ENCODE results near the gene POLR2I. TPM values are rescaled to one million over a fixed set of nuclear protein-coding genes. Genes with fewer than 3 reads are reported as not detected.

The POLR2I gene
- total and polyA plus RNA-seq, 2 of the 13 experiments (the other 11 are each of a cell fraction or from before 2014, with no cell fraction given) = 40.5 to 104 TPM

GRCh38 chr19:36140304-36141038 is 25.8 kb upstream of the POLR2I start (continued):
- TF ChIP-seq ZNF646 (CRISPR knock-in tag; IDR thresholded peaks at IDR 0.05) (0 out of 2 replicates have a peak, but pooled peaks have one; percentile 9), MIER2 (CRISPR knock-in tag; IDR thresholded peaks at IDR 0.05) (no peak), SAP130 (CRISPR knock-in tag; IDR thresholded peaks at IDR 0.05; ENCODE audit: low read depth) (peak; percentile 22), ZNF275 (CRISPR knock-in tag; IDR thresholded peaks at IDR 0.05; ENCODE audit: borderline replicate concordance) (peak; percentile 14; the same call in 1 of the 2 replicates), PTBP1 (IDR thresholded peaks at IDR 0.05; ENCODE audit: low read depth, low read length, poor library complexity, severe bottlenecking) (peak; percentile 45), POLR2G (IDR thresholded peaks at IDR 0.05; ENCODE audit: low read depth, low read length) (0 out of 2 replicates have a peak, but pooled peaks have one; percentile 4), E2F2 (CRISPR knock-in tag; IDR thresholded peaks at IDR 0.05; ENCODE audit: borderline replicate concordance) (0 out of 2 replicates have a peak, but pooled peaks have one; percentile 31), ZNF431 (CRISPR knock-in tag; IDR thresholded peaks at IDR 0.05; ENCODE audit: borderline replicate concordance, low read depth) (0 out of 2 replicates have a peak, but pooled peaks have one; percentile 2), ZNF773 (CRISPR knock-in tag; IDR thresholded peaks at IDR 0.05; ENCODE audit: borderline replicate concordance) (0 out of 2 replicates have a peak, but pooled peaks have one; percentile 40), ZNF563 (CRISPR knock-in tag; IDR thresholded peaks at IDR 0.05) (0 out of 2 replicates have a peak, but pooled peaks have one; percentile 15), PATZ1 (CRISPR knock-in tag; IDR thresholded peaks at IDR 0.05) (peak; percentile 66; the same call in 1 of the 2 replicates), TCF12 (IDR thresholded peaks at IDR 0.05) (no peak), TCF12 (CRISPR knock-in tag; IDR thresholded peaks at IDR 0.05) (peak; percentile 12; the same call in 1 of the 2 replicates), NRL (CRISPR knock-in tag; IDR thresholded peaks at IDR 0.05; ENCODE audit: borderline replicate concordance) (peak; percentile 12; the same call in 1 of the 2 replicates)
